IPS DF 6.9 (cell line): Measurements from ENCODE around the gene RO60.

Source experiments
- DNase-seq: peaks from one replicate; pipeline ENCODE4 v3.0.0-alpha.2; 2013; ENCODE audit warnings: low read depth, low spot score
- H3K27ac ChIP-seq: one replicate; pipeline ENCODE4 v1.5.1; 2013; ENCODE audit warnings: low read length, control low read depth
- H3K27me3 ChIP-seq: 2 replicates; pipeline ENCODE4 v1.6.1; 2013; ENCODE audit warnings: mild to moderate bottlenecking, low read length; ENCODE audit not compliant: control insufficient read depth, insufficient read depth
- H3K36me3 ChIP-seq: 2 replicates; pipeline ENCODE4 v1.6.1; 2013; ENCODE audit warnings: low read length; ENCODE audit not compliant: control insufficient read depth, insufficient read depth
- H3K4me1 ChIP-seq: 2 replicates; pipeline ENCODE4 v1.6.1; 2013; ENCODE audit warnings: low read length; ENCODE audit not compliant: control insufficient read depth, insufficient read depth
- H3K4me3 ChIP-seq: 2 replicates; pipeline ENCODE4 v1.5.1; 2013; ENCODE audit warnings: mild to moderate bottlenecking, low read length
- H3K9me3 ChIP-seq: 2 replicates; pipeline ENCODE4 v1.6.1; 2013; ENCODE audit warnings: low read length, inconsistent platforms; ENCODE audit not compliant: control insufficient read depth, insufficient read depth
- WGBS: extraction: QIAGEN DNeasy Blood & Tissue Kit; methylation state at CpG from one replicate; pipeline ENCODE4 v1.1.7; 2013; ENCODE audit warnings: mixed read lengths, missing lambda C conversion rate; ENCODE audit not compliant: insufficient read length, insufficient coverage; 5-methylcytosine and 5-hydroxymethylcytosine counted together

RO60 gene

GRCh38 chr1:193105821-193106177 is 46.4 kb downstream of the RO60 start:
- Histone ChIP-seq H3K36me3 (no peaks in the 10 kb centered on the region), H3K4me3 (peak overlapping the region; percentile 58; the same call in 1 of the 2 replicates), H3K27ac (no peak overlapping the region), H3K9me3 (no peaks in the 10 kb centered on the region), H3K4me1 (no peaks in the 10 kb centered on the region), H3K27me3 (peaks cover 2% of the 10 kb centered on the region; the same call in 1 of the 2 replicates)
- no CpG with 5 or more reads among the region's 4 CpGs for WGBS
- no peak for DNase-seq

- H3K4me3 ChIP-seq = no peak overlapping the region
- H3K4me1 ChIP-seq = peaks cover 5% of the 10 kb centered on the region
- peaks cover 2% of the 10 kb centered on the region; the same call in 1 of the 2 replicates for H3K27me3 ChIP-seq
- no CpG with 5 or more reads among the region's 3 CpGs for WGBS
- no peak for DNase-seq
- no peaks in the 10 kb centered on the region; the same call in 1 of the 2 replicates for H3K9me3 ChIP-seq
- no peaks in the 10 kb centered on the region for H3K36me3 ChIP-seq
- no peak overlapping the region for H3K27ac ChIP-seq
Measured at GRCh38 chr1:193108471-193108870, 49.1 kb downstream of the RO60 start.
